Heart left ventricle (tissue), 16 donors: Measurements from ENCODE around the gene ARVCF. TPM values are rescaled to one million over a fixed set of nuclear protein-coding genes. Genes with fewer than 3 reads are reported as not detected.
A peak's percentile ranks its signal among the peaks of the same experiment; 100 is the strongest.

Experiments used
- ATAC-seq, 4 donors: fragments of 200-7000 bp; cut with Tn5 transposase; one replicate each; pipeline ENCODE4 v1.9.1; 2020 to 2022; ENCODE audit warnings: moderate library complexity in 4 of 4, mild to moderate bottlenecking in 3 of 4, moderate number of reproducible peaks in 1 of 4
- DNase-seq, 5 donors: peaks; one replicate each; pipeline ENCODE4 v3.0.0-alpha.2; 2020
- H3K27ac ChIP-seq, 12 donors: fragments of 200-600 bp; sonication (generic) in 4 of 12; one replicate each; pipeline versions ENCODE4 v1.5.0 to v1.8.0; 2016 to 2022; ENCODE audit warnings: mild to moderate bottlenecking in 2 of 12
- H3K27me3 ChIP-seq, 9 donors: fragments of 200-600 bp; sonication (generic) in 2 of 9; one replicate each; pipeline versions ENCODE4 v1.5.1 to v1.8.0; 2016 to 2022; ENCODE audit warnings: mild to moderate bottlenecking in 3 of 9
- H3K36me3 ChIP-seq, 9 donors: fragments of 200-600 bp; sonication (generic) in 2 of 9; one replicate each; pipeline versions ENCODE4 v1.5.0 to v1.8.0; 2018 to 2022; ENCODE audit warnings: mild to moderate bottlenecking in 2 of 9
- H3K4me1 ChIP-seq, 12 donors: fragments of 200-600 bp; sonication (generic) in 4 of 12; one replicate each; pipeline versions ENCODE4 v1.5.0 to v1.8.0; 2016 to 2022; ENCODE audit warnings: mild to moderate bottlenecking in 3 of 12
- H3K4me3 ChIP-seq, 12 donors: fragments of 200-600 bp; sonication (generic) in 4 of 12; one replicate each; pipeline versions ENCODE4 v1.5.0 to v1.8.0; 2017 to 2022; ENCODE audit warnings: mild to moderate bottlenecking in 9 of 12, moderate library complexity in 4 of 12
- H3K9me3 ChIP-seq, 12 donors: fragments of 200-600 bp; sonication (generic) in 4 of 12; one replicate each; pipeline versions ENCODE4 v1.5.0 to v1.8.0; 2016 to 2022; ENCODE audit warnings: mild to moderate bottlenecking in 1 of 12
- CTCF ChIP-seq, 12 donors: fragments of 200-600 bp; sonication (generic) in 4 of 12; IDR thresholded peaks; one replicate each; pipeline versions ENCODE4 v1.5.0 to v1.8.0; 2018 to 2022; ENCODE audit warnings: antibody characterized with exemption in 12 of 12, mild to moderate bottlenecking in 5 of 12
- POLR2A ChIP-seq, 2 donors: fragments of 450-650 bp; IDR thresholded peaks; one replicate each; pipeline ENCODE4 v1.6.1; 2017; ENCODE audit warnings: antibody characterized with exemption in 2 of 2, mild to moderate bottlenecking in 2 of 2, moderate library complexity in 2 of 2
- WGBS, 4 donors: extraction: QIAGEN DNeasy Blood & Tissue Kit in 2 of 4; methylation state at CpG; one replicate each; pipeline versions ENCODE4 v1.1.5 to v1.1.7; 2013 to 2018; 5-methylcytosine and 5-hydroxymethylcytosine counted together
- intact Hi-C, 10 donors: fragments of 100-400 bp; cut with DNase I; formaldehyde crosslinking; loops; one replicate each; pipeline versions ENCODE4 v1.11.1 to v1.14.2; 2022
- polyA plus RNA-seq, 2 donors: library from polyadenylated mRNA; stranded (reverse); fragments of 200-250 nt; gene quantifications; one replicate each; pipeline ENCODE4 v1.2.3, GENCODE V29; 2013
- total RNA-seq, 9 donors: library from RNA; depleted of rRNA in 2 of 9; stranded (reverse); fragments of >200 nt in 2 of 9; fragmentation: NEBNext Ultra II Directional in 3 of 9; extraction: Animal tissue kit (Norgen Biotek cat#: 25700) in 3 of 9; gene quantifications; one replicate each; pipeline versions ENCODE4 v1.1.0 to v1.2.4, GENCODE V29; 2016 to 2023
- donor health status: ischemic (EF 13 %, LVEDD 7.1; RV severe dilation, severe dysfunction).
- donor health status: healthy with polysubstance abuse.
- donor health status: DM: no; HTN: yes; CAD: no.
- donor health status: DM: no; HTN: no; CAD: no.
- donor health status: ischemic (EF 25% LVEDD 6.9; RV normal size, moderate dysfunction).
- donor health status: ischemic (EF 25% LVEDD 5.7; RV mildly dilated, moderate dysfunction).
- donor health status: healthy.
- donor health status: DM: yes; HTN: yes; CAD: no.
- donor health status: ischemic (EF 35%, LVEDD 5.7; RV mildly dilated, moderate dysfunction).
- donor health status: nonischemic (EF 11% LVEDD 7.7; RV severe dilation, severe dysfunction).
- donor health status: DM: yes; HTN: yes; CAD: no.
- donor health status: PGD.
- donor health status: ischemic (EF 29% LVEDD 5.4; RV normal size, mild dysfunction).
- donor health status: nonischemic (EF 23%, LVEDD 6.1; RV moderate dilation, normal function).

The ARVCF gene
- total and polyA plus RNA-seq, 11 donors, result 21.2 to 46.6 (median 33.3) TPM

GRCh38 chr22:20008221-20008995, 8.2 kb downstream of the ARVCF start:
- intact Hi-C loops, result no loop called here
- Histone ChIP-seq H3K4me3 (no peak overlapping the region), H3K27me3 (no peaks in the 10 kb centered on the region), H3K4me1 (peaks cover 0 to 21% (median 8%) of the 10 kb centered on the region in 12 donors), H3K27ac (no peak overlapping the region), H3K9me3 (peaks cover 0 to 13% (median 7%) of the 10 kb centered on the region in 12 donors), H3K36me3 (peaks cover 0 to 2% (median 0%) of the 10 kb centered on the region in 9 donors)
- TF ChIP-seq CTCF (IDR thresholded peaks at IDR 0.05) (no peak), POLR2A (IDR thresholded peaks at IDR 0.05) (no peak)
- ATAC-seq (no peak), DNase-seq (peak in 3 of 5 donors; percentile 19 to 23 (median 23))
- WGBS, 4 donors, result 87 to 93% (median 89%) methylated on average over 11 of the region's 11 CpGs

- intact Hi-C loops, result no loop called here
- WGBS, 4 donors, result 95 to 99% (median 97%) methylated on average over 3 of the region's 3 CpGs
- DNase-seq (no peak), ATAC-seq (no peak)
- TF ChIP-seq CTCF (IDR thresholded peaks at IDR 0.05), result no peak
- TF ChIP-seq POLR2A (IDR thresholded peaks at IDR 0.05), result no peak
- H3K4me3 ChIP-seq, result no peak overlapping the region
- no peaks in the 10 kb centered on the region for H3K27me3 ChIP-seq
- H3K27ac ChIP-seq, result no peak overlapping the region
- peaks cover 0 to 4% (median 0%) of the 10 kb centered on the region in 9 donors for H3K36me3 ChIP-seq
- H3K9me3 ChIP-seq, result peaks cover 0 to 21% (median 8%) of the 10 kb centered on the region in 12 donors
- peaks cover 0 to 26% (median 13%) of the 10 kb centered on the region in 12 donors for H3K4me1 ChIP-seq
These were observed 12.2 kb downstream of the ARVCF start for GRCh38 chr22:20004464-20004863.

GRCh38 chr22:20003304-20003703, 13.3 kb downstream of the ARVCF start:
- intact Hi-C loops, result no loop called here
- Histone ChIP-seq H3K27me3 (no peaks in the 10 kb centered on the region), H3K36me3 (peaks cover 0 to 4% (median 0%) of the 10 kb centered on the region in 9 donors), H3K4me1 (peaks cover 0 to 37% (median 24%) of the 10 kb centered on the region in 12 donors), H3K4me3 (no peak overlapping the region), H3K9me3 (peaks cover 0 to 21% (median 8%) of the 10 kb centered on the region in 12 donors), H3K27ac (no peak overlapping the region)
- TF ChIP-seq POLR2A (IDR thresholded peaks at IDR 0.05) (no peak), CTCF (IDR thresholded peaks at IDR 0.05) (no peak)
- WGBS, 4 donors, result 94 to 100% (median 97%) methylated on average over 1 of the region's 1 CpG
- DNase-seq (no peak), ATAC-seq (no peak)

GRCh38 chr22:20002636-20003035, 14.0 kb downstream of the ARVCF start:
- peak overlapping the region in 10 of 12 donors; percentile 23 to 71 (median 54) for H3K27ac ChIP-seq
- WGBS, 4 donors, result 68 to 88% (median 79%) methylated on average over 2 of the region's 2 CpGs

More at GRCh38 chr22:20002636-20003035, 14.0 kb downstream of the ARVCF start:
- no peak for TF ChIP-seq CTCF (IDR thresholded peaks at IDR 0.05)
- no peak for TF ChIP-seq POLR2A (IDR thresholded peaks at IDR 0.05)
- Histone ChIP-seq H3K36me3 (peaks cover 0 to 4% (median 0%) of the 10 kb centered on the region in 9 donors), H3K4me1 (peaks cover 0 to 41% (median 27%) of the 10 kb centered on the region in 12 donors), H3K9me3 (peaks cover 0 to 21% (median 8%) of the 10 kb centered on the region in 12 donors), H3K27me3 (no peaks in the 10 kb centered on the region), H3K4me3 (no peak overlapping the region)
- peak in 1 of 5 donors; percentile 17 for DNase-seq
- intact Hi-C loops, result no loop called here
- ATAC-seq, result no peak
